ENCODE measurements around the gene SH3D21. TPM values are rescaled to one million over a fixed set of nuclear protein-coding genes. Genes with fewer than 3 reads are reported as not detected.
A peak's percentile ranks its signal among the peaks of the same experiment; 100 is the strongest.

SH3D21 gene
- total RNA-seq, result 10 to 100 TPM; 18.9 to 19.3 TPM

- H3K36me3 Mint-ChIP-seq (ENCODE audit: low read depth), result peaks cover 47% of the 10 kb centered on the region
- CTCF ChIA-PET, result interaction anchor here (0.8 to 1.9 kb wide), 16 partner anchors 8 to 207 kb away, joined by 3 to 10 read pairs (median 4); partner anchors contain the start of genes EVA1B, THRAP3 and TRAPPC3
- peak within 1 kb of the TSS; percentile 89 for H3K4me3 Mint-ChIP-seq
- H3K9me3 Mint-ChIP-seq, result no peaks in the 10 kb centered on the region
- peak within 1 kb of the TSS; percentile 81 for H3K27ac Mint-ChIP-seq
- POLR2A ChIA-PET, result interaction anchor here (0.6 to 4.4 kb wide), 12 partner anchors 16 to 211 kb away, joined by 3 to 32 read pairs (median 3); partner anchors contain the start of genes EVA1B, MRPS15, OSCP1 and THRAP3
- peak; percentile 61 for DNase-seq
- H3K4me1 Mint-ChIP-seq, result peaks cover 40% of the 10 kb centered on the region
- H3K27me3 Mint-ChIP-seq, result no peaks in the 10 kb centered on the region
These were observed at the start of gene SH3D21 for GRCh38 chr1:36306210-36306901. Gene SH3D21, plus strand, starts transcription at chr1:36306368. Its CDS starts 53 bp downstream, at chr1:36306421.

GRCh38 chr1:36256558-36257374 is 49.4 kb upstream of the SH3D21 start:
- no peaks in the 10 kb centered on the region for H3K27me3 Mint-ChIP-seq
- H3K27ac Mint-ChIP-seq, result no peak overlapping the region
- H3K36me3 Mint-ChIP-seq (ENCODE audit: low read depth), result peaks cover 31% of the 10 kb centered on the region

DNA sequence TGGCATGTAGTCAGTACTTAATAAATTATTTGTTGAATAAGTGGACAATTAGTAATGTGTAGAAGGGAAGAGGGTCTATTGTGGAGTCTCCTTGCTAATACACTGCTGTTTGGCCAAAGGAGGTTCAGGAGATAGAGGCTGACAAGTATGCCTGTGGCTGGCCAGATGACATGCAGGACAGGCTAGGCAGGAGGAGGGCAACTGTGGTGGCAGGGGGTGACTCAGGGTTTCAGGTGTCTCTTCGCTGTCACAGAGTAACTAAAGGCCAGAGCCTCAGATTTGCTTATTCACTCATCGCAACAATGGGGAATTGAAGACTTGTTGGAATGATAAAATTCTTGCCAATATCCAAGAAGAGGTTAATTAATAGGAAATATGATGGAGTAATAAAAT is 48.8 kb upstream of the SH3D21 start:
- POLR2A ChIA-PET, result no interaction called here
- Mint-ChIP-seq H3K4me3 (no peak overlapping the region), H3K27me3 (no peaks in the 10 kb centered on the region), H3K9me3 (no peaks in the 10 kb centered on the region), H3K4me1 (peaks cover 30% of the 10 kb centered on the region), H3K27ac (no peak overlapping the region), H3K36me3 (ENCODE audit: low read depth) (peaks cover 35% of the 10 kb centered on the region)
- no peak for DNase-seq
- CTCF ChIA-PET, result no interaction called here

More at GRCh38 chr1:36256558-36257374, 49.4 kb upstream of the SH3D21 start:
- no peak for DNase-seq
- POLR2A ChIA-PET, result no interaction called here
- Mint-ChIP-seq H3K4me3 (no peak overlapping the region), H3K9me3 (no peaks in the 10 kb centered on the region), H3K4me1 (peaks cover 29% of the 10 kb centered on the region)
- CTCF ChIA-PET, result no interaction called here

GRCh38 chr1:36258960-36259344 is 47.2 kb upstream of the SH3D21 start:
- Mint-ChIP-seq H3K27me3 (no peaks in the 10 kb centered on the region), H3K27ac (no peak overlapping the region), H3K9me3 (no peaks in the 10 kb centered on the region), H3K4me1 (peaks cover 21% of the 10 kb centered on the region), H3K4me3 (no peak overlapping the region), H3K36me3 (ENCODE audit: low read depth) (peaks cover 39% of the 10 kb centered on the region)
- POLR2A ChIA-PET, result interaction anchor here (1.2 kb wide), 1 partner anchor 71 kb away, joined by 4 read pairs; no protein-coding TSS in a partner anchor
- DNase-seq, result no peak
- CTCF ChIA-PET, result no interaction called here

DNA sequence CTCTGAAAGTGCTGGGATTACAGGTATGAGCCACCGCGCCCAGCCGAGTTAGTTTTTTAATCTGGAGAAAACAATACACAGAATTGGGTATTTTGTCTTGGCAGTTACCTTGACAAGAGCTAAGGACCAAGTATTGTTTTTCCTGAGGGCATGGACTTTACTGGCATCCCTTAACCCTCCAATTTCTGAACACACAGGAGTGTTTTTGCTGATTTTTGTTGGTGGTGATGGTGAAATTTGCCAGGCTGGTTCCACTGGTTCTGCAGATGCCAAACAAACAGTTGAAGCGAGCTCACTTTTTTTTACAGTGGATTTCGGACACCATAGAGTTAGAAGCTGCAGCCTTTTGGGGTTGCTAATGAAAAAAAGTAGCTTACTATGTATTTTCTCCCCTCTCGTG is 37.2 kb upstream of the SH3D21 start:
- ChIA-PET POLR2A (no interaction called here), CTCF (interaction anchor here (0.8 to 2.7 kb wide), 4 partner anchors 10 to 120 kb away, joined by 3 to 11 read pairs (median 4); partner anchors contain the start of gene TRAPPC3)
- DNase-seq, result no peak
- H3K27ac Mint-ChIP-seq, result no peak overlapping the region
- H3K4me3 Mint-ChIP-seq, result no peak overlapping the region
- no peaks in the 10 kb centered on the region for H3K9me3 Mint-ChIP-seq
- peaks cover 12% of the 10 kb centered on the region for H3K4me1 Mint-ChIP-seq
- H3K36me3 Mint-ChIP-seq (ENCODE audit: low read depth), result peaks cover 47% of the 10 kb centered on the region
- no peaks in the 10 kb centered on the region for H3K27me3 Mint-ChIP-seq

- Mint-ChIP-seq H3K27me3 (no peaks in the 10 kb centered on the region), H3K9me3 (no peaks in the 10 kb centered on the region), H3K4me1 (peaks cover 12% of the 10 kb centered on the region), H3K27ac (no peak overlapping the region), H3K4me3 (no peak overlapping the region), H3K36me3 (ENCODE audit: low read depth) (peaks cover 47% of the 10 kb centered on the region)
- ChIA-PET POLR2A (no interaction called here), CTCF (interaction anchor here (0.8 to 2.7 kb wide), 4 partner anchors 10 to 120 kb away, joined by 3 to 11 read pairs (median 4); partner anchors contain the start of gene TRAPPC3)
- no peak for DNase-seq
These were observed 36.7 kb upstream of the SH3D21 start for GRCh38 chr1:36269408-36269838.

- no peak overlapping the region for H3K4me3 Mint-ChIP-seq
- peaks cover 7% of the 10 kb centered on the region for H3K4me1 Mint-ChIP-seq
- no peak for DNase-seq
- ChIA-PET CTCF (interaction anchor here (1.1 kb wide), 1 partner anchor 123 kb away, joined by 6 read pairs; the partner anchor contains the start of gene TRAPPC3), POLR2A (no interaction called here)
- H3K36me3 Mint-ChIP-seq (ENCODE audit: low read depth), result peaks cover 38% of the 10 kb centered on the region
- H3K27ac Mint-ChIP-seq, result no peak overlapping the region
- H3K9me3 Mint-ChIP-seq, result no peaks in the 10 kb centered on the region
- H3K27me3 Mint-ChIP-seq, result no peaks in the 10 kb centered on the region
These were observed 33.1 kb upstream of the SH3D21 start for GRCh38 chr1:36273024-36273423.

GRCh38 chr1:36274201-36274600 is 32.0 kb upstream of the SH3D21 start:
- H3K36me3 Mint-ChIP-seq (ENCODE audit: low read depth), result peaks cover 31% of the 10 kb centered on the region
- ChIA-PET POLR2A (no interaction called here), CTCF (interaction anchor here (0.7 to 1.1 kb wide), 3 partner anchors 11 to 816 kb away, joined by 3 to 6 read pairs (median 3); partner anchors contain the start of gene TRAPPC3)
- H3K27ac Mint-ChIP-seq, result no peak overlapping the region
- H3K27me3 Mint-ChIP-seq, result no peaks in the 10 kb centered on the region
- peaks cover 8% of the 10 kb centered on the region for H3K4me1 Mint-ChIP-seq
- no peak for DNase-seq
- H3K4me3 Mint-ChIP-seq, result no peak overlapping the region
- no peaks in the 10 kb centered on the region for H3K9me3 Mint-ChIP-seq

GRCh38 chr1:36276688-36277087 is 29.5 kb upstream of the SH3D21 start:
- peaks cover 21% of the 10 kb centered on the region for H3K4me1 Mint-ChIP-seq
- no peaks in the 10 kb centered on the region for H3K27me3 Mint-ChIP-seq
- DNase-seq, result no peak
- H3K9me3 Mint-ChIP-seq, result no peaks in the 10 kb centered on the region
- ChIA-PET CTCF (interaction anchor here (1.0 kb wide), 1 partner anchor 9 kb away, joined by 4 read pairs; no protein-coding TSS in a partner anchor), POLR2A (interaction anchor here (0.6 kb wide), 1 partner anchor 9 kb away, joined by 3 read pairs; no protein-coding TSS in a partner anchor)
- no peak overlapping the region for H3K4me3 Mint-ChIP-seq
- H3K36me3 Mint-ChIP-seq (ENCODE audit: low read depth), result peaks cover 27% of the 10 kb centered on the region
- H3K27ac Mint-ChIP-seq, result no peak overlapping the region

GRCh38 chr1:36279110-36279788 is 26.9 kb upstream of the SH3D21 start:
- peaks cover 24% of the 10 kb centered on the region for H3K4me1 Mint-ChIP-seq

GRCh38 chr1:36279789-36280296 is 26.3 kb upstream of the SH3D21 start:
- ChIA-PET POLR2A (interaction anchor here (0.8 to 2.4 kb wide), 3 partner anchors 10 to 130 kb away, joined by 3 to 6 read pairs (median 3); partner anchors contain the start of genes THRAP3 and TRAPPC3), CTCF (interaction anchor here (0.5 to 5.9 kb wide), 5 partner anchors 8 to 170 kb away, joined by 3 to 40 read pairs (median 3); partner anchors contain the start of gene TRAPPC3)
- Mint-ChIP-seq H3K36me3 (ENCODE audit: low read depth) (peaks cover 20% of the 10 kb centered on the region), H3K9me3 (no peaks in the 10 kb centered on the region), H3K4me3 (no peak overlapping the region), H3K27me3 (no peaks in the 10 kb centered on the region), H3K4me1 (peaks cover 24% of the 10 kb centered on the region), H3K27ac (no peak overlapping the region)
- no peak for DNase-seq

More at GRCh38 chr1:36279110-36279788, 26.9 kb upstream of the SH3D21 start:
- Mint-ChIP-seq H3K9me3 (no peaks in the 10 kb centered on the region), H3K36me3 (ENCODE audit: low read depth) (peaks cover 22% of the 10 kb centered on the region), H3K4me3 (no peak overlapping the region), H3K27me3 (no peaks in the 10 kb centered on the region), H3K27ac (no peak overlapping the region)
- POLR2A ChIA-PET, result interaction anchor here (0.8 to 2.4 kb wide), 4 partner anchors 10 to 130 kb away, joined by 3 to 6 read pairs (median 4); partner anchors contain the start of genes THRAP3 and TRAPPC3
- CTCF ChIA-PET, result interaction anchor here (0.5 to 5.9 kb wide), 4 partner anchors 9 to 129 kb away, joined by 3 to 40 read pairs (median 4); partner anchors contain the start of gene TRAPPC3
- DNase-seq, result no peak

DNA sequence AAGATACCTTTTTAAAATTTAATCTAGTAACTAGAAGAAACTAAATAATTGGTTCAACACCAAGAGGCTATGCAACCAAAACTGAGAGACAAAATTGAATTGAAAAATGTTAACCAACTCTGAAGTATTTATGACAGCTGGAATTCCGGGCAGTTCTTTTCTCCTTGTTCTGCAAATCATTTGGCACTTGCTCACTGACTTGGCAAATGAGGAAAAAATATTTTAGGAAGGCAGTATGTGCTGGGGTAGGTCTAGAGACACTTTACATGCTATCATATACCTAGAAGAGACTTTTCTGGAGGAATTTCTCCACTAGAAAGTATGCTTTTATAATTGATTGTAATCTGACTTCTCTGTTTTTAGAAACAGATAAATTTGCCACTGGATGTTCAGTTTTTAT is 22.1 kb upstream of the SH3D21 start:
- no peaks in the 10 kb centered on the region for H3K27me3 Mint-ChIP-seq
- peaks cover 32% of the 10 kb centered on the region for H3K4me1 Mint-ChIP-seq
- H3K27ac Mint-ChIP-seq, result no peak overlapping the region
- ChIA-PET CTCF (interaction anchor here (1.2 to 5.9 kb wide), 5 partner anchors 16 to 189 kb away, joined by 3 to 40 read pairs (median 4); partner anchors contain the start of gene TRAPPC3), POLR2A (interaction anchor here (1.2 kb wide), 1 partner anchor 60 kb away, joined by 3 read pairs; the partner anchor contains the start of gene THRAP3)
- H3K9me3 Mint-ChIP-seq, result no peaks in the 10 kb centered on the region
- no peak for DNase-seq
- H3K36me3 Mint-ChIP-seq (ENCODE audit: low read depth), result peaks cover 54% of the 10 kb centered on the region
- H3K4me3 Mint-ChIP-seq, result no peak overlapping the region
